ENCODE data around the gene SMYD1. TPM values are rescaled to one million over a fixed set of nuclear protein-coding genes. Genes with fewer than 3 reads are reported as not detected.

The SMYD1 gene
- total and polyA plus RNA-seq, 2 donors (not counting 3 experiments of a cell fraction or from before 2014, with no cell fraction given), result not detected

DNA sequence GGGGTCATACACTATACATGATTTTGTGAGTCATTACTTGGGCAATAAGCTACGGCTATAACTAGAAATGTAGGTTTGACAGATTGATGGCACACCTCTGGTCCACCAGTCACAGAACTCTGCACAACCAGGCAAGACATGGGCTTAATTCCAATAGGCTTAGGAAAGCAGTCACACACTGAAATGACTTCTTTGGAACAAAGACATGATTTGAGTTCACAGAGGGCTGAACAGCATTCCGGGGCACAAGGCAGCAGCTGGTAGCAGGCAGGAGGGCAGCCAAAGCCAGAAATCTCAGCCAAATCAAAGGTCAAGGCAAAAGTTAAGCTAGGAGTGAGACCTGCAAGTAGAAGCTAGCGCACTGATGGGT lies 32.8 kb downstream of the SMYD1 start:
- no peak for DNase-seq (ENCODE audit: low read depth, low spot score)
- H3K36me3 ChIP-seq (ENCODE audit: control insufficient read depth in 2 of 2, extremely low read depth in 1 of 2, insufficient read depth in 2 of 2, low read length in 2 of 2), result no peaks in the 10 kb centered on the region
- intact Hi-C loops (cut with micrococcal nuclease), result no loop called here
- H3K27ac ChIP-seq (ENCODE audit: insufficient read depth, low read depth, low read length), result no peak overlapping the region
- CTCF ChIA-PET, result interaction anchor here (0.9 to 1.5 kb wide), 3 partner anchors 8 to 60 kb away, joined by 3 to 4 read pairs (median 3); no protein-coding TSS in a partner anchor
- H3K9me1 ChIP-seq (replicated peaks; ENCODE audit: control insufficient read depth, extremely low read depth, insufficient read depth, low read length), result no peaks in the 10 kb centered on the region
- POLR2A ChIA-PET, result no interaction called here
- dilution Hi-C loops (cut with MboI; ENCODE audit: extremely low pct_ligation_motif_present, low sequenced_read_pairs), result no loop called here
- no peak overlapping the region for H2AFZ ChIP-seq (ENCODE audit: low read depth, low read length)
- no TSS peak for BruUV-seq (replicated peaks)
- H3K9me3 ChIP-seq (replicated peaks; ENCODE audit: control insufficient read depth, insufficient read depth, low read length), result no peaks in the 10 kb centered on the region
- no peaks in the 10 kb centered on the region for H3K27me3 ChIP-seq (ENCODE audit: control insufficient read depth in 2 of 2, insufficient read depth in 2 of 2, low read length in 2 of 2)
- no peaks in the 10 kb centered on the region for H3K4me1 ChIP-seq (ENCODE audit: control insufficient read depth, extremely low read depth, insufficient read depth, low read length)
- no peak for FAIRE-seq
- no peak overlapping the region for H3K4me2 ChIP-seq (ENCODE audit: insufficient read depth, low read length)
- no peak overlapping the region for H3K4me3 ChIP-seq (replicated peaks in 1 of 3; ENCODE audit: insufficient read depth in 1 of 3, low read depth in 1 of 3, low read length in 3 of 3)
- no peak for TF ChIP-seq JUN (IDR thresholded peaks at IDR 0.05; ENCODE audit: borderline replicate concordance, insufficient read depth, insufficient read length, low read depth)
- no peak for TF ChIP-seq POLR2AphosphoS5 (IDR thresholded peaks at IDR 0.05; ENCODE audit: insufficient read depth, low read depth, low read length)
- no peak for TF ChIP-seq MYC (IDR thresholded peaks at IDR 0.05; ENCODE audit: low read depth, low read length)
- TF ChIP-seq GATA2 (IDR thresholded peaks at IDR 0.05; ENCODE audit: insufficient read depth, insufficient read length, low read depth, low read length), result no peak
- no peak for TF ChIP-seq EZH2 (IDR thresholded peaks at IDR 0.05; ENCODE audit: borderline replicate concordance, low read depth, low read length, severe bottlenecking)
- TF ChIP-seq, protein P1, sequence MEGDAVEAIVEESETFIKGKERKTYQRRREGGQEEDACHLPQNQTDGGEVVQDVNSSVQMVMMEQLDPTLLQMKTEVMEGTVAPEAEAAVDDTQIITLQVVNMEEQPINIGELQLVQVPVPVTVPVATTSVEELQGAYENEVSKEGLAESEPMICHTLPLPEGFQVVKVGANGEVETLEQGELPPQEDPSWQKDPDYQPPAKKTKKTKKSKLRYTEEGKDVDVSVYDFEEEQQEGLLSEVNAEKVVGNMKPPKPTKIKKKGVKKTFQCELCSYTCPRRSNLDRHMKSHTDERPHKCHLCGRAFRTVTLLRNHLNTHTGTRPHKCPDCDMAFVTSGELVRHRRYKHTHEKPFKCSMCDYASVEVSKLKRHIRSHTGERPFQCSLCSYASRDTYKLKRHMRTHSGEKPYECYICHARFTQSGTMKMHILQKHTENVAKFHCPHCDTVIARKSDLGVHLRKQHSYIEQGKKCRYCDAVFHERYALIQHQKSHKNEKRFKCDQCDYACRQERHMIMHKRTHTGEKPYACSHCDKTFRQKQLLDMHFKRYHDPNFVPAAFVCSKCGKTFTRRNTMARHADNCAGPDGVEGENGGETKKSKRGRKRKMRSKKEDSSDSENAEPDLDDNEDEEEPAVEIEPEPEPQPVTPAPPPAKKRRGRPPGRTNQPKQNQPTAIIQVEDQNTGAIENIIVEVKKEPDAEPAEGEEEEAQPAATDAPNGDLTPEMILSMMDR (IDR thresholded peaks at IDR 0.05; ENCODE audit: extremely low read depth in 1 of 2, insufficient read depth in 1 of 2, low read depth in 1 of 2, low read length in 2 of 2), result no peak
- no peak for TF ChIP-seq FOS (IDR thresholded peaks at IDR 0.05; ENCODE audit: borderline replicate concordance, insufficient read depth, low read length)
- no peak for TF ChIP-seq POLR2A (IDR thresholded peaks at IDR 0.05; ENCODE audit: low read depth, low read length)
- TF ChIP-seq, protein P2, sequence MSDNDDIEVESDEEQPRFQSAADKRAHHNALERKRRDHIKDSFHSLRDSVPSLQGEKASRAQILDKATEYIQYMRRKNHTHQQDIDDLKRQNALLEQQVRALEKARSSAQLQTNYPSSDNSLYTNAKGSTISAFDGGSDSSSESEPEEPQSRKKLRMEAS (IDR thresholded peaks at IDR 0.05; ENCODE audit: insufficient read depth, insufficient read length), result no peak
- no peaks in the 10 kb centered on the region for H3K79me2 ChIP-seq (ENCODE audit: control insufficient read depth, insufficient read depth, low read length)
- no peaks in the 10 kb centered on the region for H4K20me1 ChIP-seq (replicated peaks; ENCODE audit: control insufficient read depth, extremely low read depth, insufficient read depth, low read length)
- H3K9ac ChIP-seq (replicated peaks; ENCODE audit: extremely low read depth, insufficient read depth, low read length), result no peak overlapping the region
